K562 treated with DMSO at 1 percent for 4 hours (cell line): ENCODE measurements around the gene PLXND1. TPM values are rescaled to one million over a fixed set of nuclear protein-coding genes. Genes with fewer than 3 reads are reported as not detected.

ENCODE experiments used
- total RNA-seq: library from RNA; unstranded; fragments of 300-600 nt; gene quantifications from 2 replicates; pipeline ENCODE4 v1.2.3, GENCODE V29; 2022; ENCODE audit not compliant: insufficient read depth

PLXND1 gene
- total RNA-seq, result 14.4 and 24.7 TPM in 2 replicates

GRCh38 chr3:129606636-129607390 lies at the start of gene PLXND1:
PLXND1 (minus strand) TSS chr3:129606676; CDS start chr3:129606639, 37 bp downstream.

GRCh38 chr3:129543156-129543790 lies 63.2 kb downstream of the PLXND1 start, which contains the start of gene H1-8:
H1-8 (plus strand) TSS chr3:129543175; CDS start chr3:129543219, 44 bp downstream.

GRCh38 chr3:129528589-129529100 lies 77.8 kb downstream of the PLXND1 start, which contains the start of gene RHO:
RHO (plus strand) TSS chr3:129528639; CDS start chr3:129528734, 95 bp downstream.

Other genes starting within 250 kb of the PLXND1 start
- 2.3 TPM in 2 replicates for gene EFCAB12, start 178.0 kb downstream of the PLXND1 start, total RNA-seq
- 24.0 and 37.6 TPM in 2 replicates for gene MBD4, start 166.7 kb downstream of the PLXND1 start, total RNA-seq
- gene IFT122, start 166.5 kb downstream of the PLXND1 start, total RNA-seq, result 7.4 and 15.3 TPM in 2 replicates
- gene RHO, start 78.0 kb downstream of the PLXND1 start, total RNA-seq, result not detected in 2 replicates
- gene H1-8, start 63.5 kb downstream of the PLXND1 start, total RNA-seq, result not detected in 2 replicates